Fibroblast of the aortic adventitia (primary cell): ENCODE measurements around the gene ENTPD3. TPM values are rescaled to one million over a fixed set of nuclear protein-coding genes. Genes with fewer than 3 reads are reported as not detected.

ENCODE experiments used
- DNase-seq: peaks from one replicate; pipeline ENCODE4 v3.0.0-alpha.2; 2010; ENCODE audit warnings: low read depth
- H3K4me3 ChIP-seq: 2 replicates; pipeline ENCODE4 v1.5.1; 2011; ENCODE audit warnings: low read depth, mild to moderate bottlenecking, control low read depth, low read length, moderate library complexity
- CTCF ChIP-seq: IDR thresholded peaks from 2 replicates; pipeline ENCODE4 v1.5.1; 2011; ENCODE audit warnings: mild to moderate bottlenecking, low read length, control low read depth, inconsistent platforms; ENCODE audit not compliant: insufficient read depth
- total RNA-seq: library from RNA; depleted of rRNA; stranded (reverse); fragments of >200 nt; gene quantifications from 2 replicates; pipeline ENCODE4 v1.2.3, GENCODE V29; 2012; ENCODE audit warnings: low replicate concordance

ENTPD3 gene
- total RNA-seq, 1 donor: 0.36 TPM

GRCh38 chr3:40398346-40398745 is 11.4 kb downstream of the ENTPD3 start:
- H3K4me3 ChIP-seq: no peak overlapping the region
- peak; percentile 28 for DNase-seq
- no peak for TF ChIP-seq CTCF

- no peak for DNase-seq
- no peak for TF ChIP-seq CTCF
- H3K4me3 ChIP-seq: no peak overlapping the region
These were observed 17.7 kb downstream of the ENTPD3 start for GRCh38 chr3:40404591-40405198.

GRCh38 chr3:40407007-40407406 is 20.0 kb downstream of the ENTPD3 start:
- no peak overlapping the region for H3K4me3 ChIP-seq
- DNase-seq: no peak
- TF ChIP-seq CTCF: no peak

GRCh38 chr3:40407611-40408010 is 20.6 kb downstream of the ENTPD3 start:
- no peak for DNase-seq
- TF ChIP-seq CTCF: no peak
- H3K4me3 ChIP-seq: no peak overlapping the region

- no peak for DNase-seq
- H3K4me3 ChIP-seq: no peak overlapping the region
- TF ChIP-seq CTCF: no peak
These were observed 27.3 kb downstream of the ENTPD3 start for GRCh38 chr3:40414270-40414669.

GRCh38 chr3:40417845-40418543 is 31.0 kb downstream of the ENTPD3 start:
- DNase-seq: no peak

More at GRCh38 chr3:40417845-40418543, 31.0 kb downstream of the ENTPD3 start:
- TF ChIP-seq CTCF: no peak
- H3K4me3 ChIP-seq: no peak overlapping the region
